Measurements from ENCODE around the gene ZNF773.
A peak's percentile ranks its signal among the peaks of the same experiment; 100 is the strongest.
"Not testable (repeated sequence)": the region's sequence is repeated elsewhere in the genome, so short reads cannot be mapped to it uniquely, and the experiment has no call there.

Gene ZNF773

DNA sequence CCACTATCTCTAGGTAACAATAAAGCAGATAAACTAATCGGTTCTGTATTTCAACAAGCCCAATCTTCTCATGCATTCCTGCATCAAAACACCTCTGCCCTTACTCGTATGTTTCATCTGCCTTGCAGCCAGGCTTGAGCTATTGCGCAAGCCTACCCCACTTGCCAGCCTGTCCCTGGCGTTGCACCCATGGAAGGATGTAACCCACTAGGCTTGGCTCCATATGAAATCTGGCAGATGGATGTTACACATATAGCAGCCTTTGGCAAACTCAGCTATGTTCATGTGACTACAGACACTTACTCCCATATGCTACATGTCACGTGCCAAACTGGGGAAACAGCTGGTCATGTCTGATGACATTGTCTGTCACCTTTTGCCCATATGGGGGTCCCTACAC is 15.5 kb downstream of the ZNF773 start:
- DNase-seq = no peak
- no peak overlapping the region for H3K4me2 ChIP-seq (ENCODE audit: low read depth, low read length)
- TF ChIP-seq, protein P1, sequence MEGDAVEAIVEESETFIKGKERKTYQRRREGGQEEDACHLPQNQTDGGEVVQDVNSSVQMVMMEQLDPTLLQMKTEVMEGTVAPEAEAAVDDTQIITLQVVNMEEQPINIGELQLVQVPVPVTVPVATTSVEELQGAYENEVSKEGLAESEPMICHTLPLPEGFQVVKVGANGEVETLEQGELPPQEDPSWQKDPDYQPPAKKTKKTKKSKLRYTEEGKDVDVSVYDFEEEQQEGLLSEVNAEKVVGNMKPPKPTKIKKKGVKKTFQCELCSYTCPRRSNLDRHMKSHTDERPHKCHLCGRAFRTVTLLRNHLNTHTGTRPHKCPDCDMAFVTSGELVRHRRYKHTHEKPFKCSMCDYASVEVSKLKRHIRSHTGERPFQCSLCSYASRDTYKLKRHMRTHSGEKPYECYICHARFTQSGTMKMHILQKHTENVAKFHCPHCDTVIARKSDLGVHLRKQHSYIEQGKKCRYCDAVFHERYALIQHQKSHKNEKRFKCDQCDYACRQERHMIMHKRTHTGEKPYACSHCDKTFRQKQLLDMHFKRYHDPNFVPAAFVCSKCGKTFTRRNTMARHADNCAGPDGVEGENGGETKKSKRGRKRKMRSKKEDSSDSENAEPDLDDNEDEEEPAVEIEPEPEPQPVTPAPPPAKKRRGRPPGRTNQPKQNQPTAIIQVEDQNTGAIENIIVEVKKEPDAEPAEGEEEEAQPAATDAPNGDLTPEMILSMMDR (IDR thresholded peaks at IDR 0.05; ENCODE audit: low read length) = no peak
- TF ChIP-seq EZH2phosphoT487 (IDR thresholded peaks at IDR 0.05; ENCODE audit: low read length) = no peak
- TF ChIP-seq EZH2 (optimal IDR thresholded peaks at IDR 0.05; ENCODE audit: low read depth, low read length) = no peak
- H3K9ac ChIP-seq (ENCODE audit: low read length) = no peak overlapping the region
- no peaks in the 10 kb centered on the region for H3K9me2 ChIP-seq (replicated peaks; ENCODE audit: insufficient read depth, low read length)
- H3K4me3 ChIP-seq (ENCODE audit: low read length) = no peak overlapping the region
- H3K9me3 ChIP-seq (replicated peaks; ENCODE audit: insufficient read depth, low read length) = no peaks in the 10 kb centered on the region
- H3K79me2 ChIP-seq (ENCODE audit: low read length) = no peaks in the 10 kb centered on the region
- H3F3A ChIP-seq (ENCODE audit: insufficient read depth, low read length) = no peaks in the 10 kb centered on the region
- H3K4me1 ChIP-seq (ENCODE audit: low read length) = no peaks in the 10 kb centered on the region
- H4K20me1 ChIP-seq (ENCODE audit: insufficient read depth, low read length) = no peaks in the 10 kb centered on the region
- no peak overlapping the region for H2AFZ ChIP-seq (ENCODE audit: low read length)
- no peaks in the 10 kb centered on the region for H3K36me3 ChIP-seq (replicated peaks; ENCODE audit: insufficient read depth, low read length)
- no peak overlapping the region for H3K27ac ChIP-seq (ENCODE audit: low read length)
- no peaks in the 10 kb centered on the region for H3K27me3 ChIP-seq (replicated peaks; ENCODE audit: insufficient read depth, low read length)

DNA sequence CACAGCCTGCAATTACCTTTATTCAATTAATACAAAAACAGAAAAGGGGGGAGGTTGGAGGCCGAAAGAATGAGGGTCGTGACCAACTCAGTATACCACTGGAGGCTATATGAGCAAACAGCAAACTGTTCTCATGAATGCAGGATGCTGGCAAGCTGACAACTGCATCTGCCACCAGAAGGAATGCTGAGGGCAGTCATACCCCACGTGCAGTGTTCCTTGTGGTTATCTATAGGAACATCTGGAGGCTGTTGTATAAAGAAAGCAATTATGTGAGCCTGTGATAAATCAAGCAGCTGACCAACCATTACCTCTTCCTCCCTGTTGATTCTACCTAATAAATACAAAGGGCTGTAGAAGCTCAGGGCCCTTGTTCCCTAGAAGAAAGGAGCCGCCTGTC is 18.3 kb downstream of the ZNF773 start:
- not testable (repeated sequence) for H3K27me3 ChIP-seq (replicated peaks; ENCODE audit: insufficient read depth, low read length); H3K36me3 ChIP-seq (replicated peaks; ENCODE audit: insufficient read depth, low read length); H3K79me2 ChIP-seq (ENCODE audit: low read length); H3K27ac ChIP-seq (ENCODE audit: low read length); DNase-seq; H4K20me1 ChIP-seq (ENCODE audit: insufficient read depth, low read length); H3K4me3 ChIP-seq (ENCODE audit: low read length); H2AFZ ChIP-seq (ENCODE audit: low read length); H3K4me2 ChIP-seq (ENCODE audit: low read depth, low read length); H3F3A ChIP-seq (ENCODE audit: insufficient read depth, low read length); H3K9me2 ChIP-seq (replicated peaks; ENCODE audit: insufficient read depth, low read length); H3K4me1 ChIP-seq (ENCODE audit: low read length); H3K9ac ChIP-seq (ENCODE audit: low read length); H3K9me3 ChIP-seq (replicated peaks; ENCODE audit: insufficient read depth, low read length)

DNA sequence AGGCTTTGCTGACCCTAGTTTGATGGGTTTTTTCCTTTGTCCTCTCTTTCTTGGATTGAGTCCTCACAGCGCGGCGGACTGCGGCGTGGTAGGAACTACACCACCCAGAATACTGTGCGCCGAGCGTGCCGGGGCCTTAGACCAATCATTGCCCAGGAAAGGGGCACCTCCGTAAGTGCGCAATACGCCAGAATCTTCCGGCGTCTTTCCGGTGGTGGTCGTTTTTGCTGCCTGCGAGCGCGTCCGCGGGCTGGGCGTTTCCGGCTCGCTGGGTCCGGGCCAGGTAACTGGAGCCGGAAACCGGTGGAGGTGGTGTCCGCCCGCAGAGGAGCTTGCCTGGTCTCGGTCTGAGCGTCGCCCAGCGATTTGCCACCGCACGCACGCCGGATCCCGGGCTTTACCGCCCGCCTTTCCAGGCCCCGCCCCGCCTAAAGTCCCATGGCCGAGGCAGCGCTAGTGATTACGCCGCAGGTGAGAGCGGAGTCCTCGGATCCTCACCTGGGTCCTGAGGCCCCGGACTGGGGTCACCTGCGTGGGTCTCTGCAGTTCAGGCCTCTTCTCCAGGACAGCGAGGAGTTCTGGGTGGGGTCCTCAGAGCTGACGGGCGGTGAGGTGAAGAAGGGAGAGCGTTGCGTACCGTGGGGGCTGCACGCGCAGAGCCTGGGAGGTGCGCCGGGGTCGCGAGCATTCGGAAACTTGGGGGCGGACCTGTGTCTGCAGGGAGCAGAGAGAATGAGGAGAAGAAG is 27.6 kb downstream of the ZNF773 start, which contains the start of gene ZNF549:
ZNF549 (plus strand) TSS at position 221 of the 746 bp plus-strand sequence; CDS start at position 439, 218 bp downstream.
- Histone ChIP-seq H3K36me3 (replicated peaks; ENCODE audit: insufficient read depth, low read length) (no peaks in the 10 kb centered on the region), H3F3A (ENCODE audit: insufficient read depth, low read length) (no peaks in the 10 kb centered on the region), H3K79me2 (ENCODE audit: low read length) (no peaks in the 10 kb centered on the region)

More for the DNA sequence above, 27.6 kb downstream of the ZNF773 start, which contains the start of gene ZNF549:
- TF ChIP-seq EZH2 (optimal IDR thresholded peaks at IDR 0.05; ENCODE audit: low read depth, low read length) (no peak), EZH2phosphoT487 (IDR thresholded peaks at IDR 0.05; ENCODE audit: low read length) (no peak)
- TF ChIP-seq, protein P1 (IDR thresholded peaks at IDR 0.05; ENCODE audit: low read length) = no peak
- Histone ChIP-seq H4K20me1 (ENCODE audit: insufficient read depth, low read length) (no peaks in the 10 kb centered on the region), H3K9me3 (replicated peaks; ENCODE audit: insufficient read depth, low read length) (no peaks in the 10 kb centered on the region; the same call in 1 of the 2 replicates), H3K27me3 (replicated peaks; ENCODE audit: insufficient read depth, low read length) (no peaks in the 10 kb centered on the region), H3K4me1 (ENCODE audit: low read length) (no peaks in the 10 kb centered on the region), H3K27ac (ENCODE audit: low read length) (no peak within 1 kb of the TSS), H3K9me2 (replicated peaks; ENCODE audit: insufficient read depth, low read length) (no peaks in the 10 kb centered on the region), H3K9ac (ENCODE audit: low read length) (no peak within 1 kb of the TSS), H2AFZ (ENCODE audit: low read length) (peak within 1 kb of the TSS; percentile 48; the same call in 1 of the 2 replicates), H3K4me2 (ENCODE audit: low read depth, low read length) (peak within 1 kb of the TSS; percentile 21; the same call in 1 of the 2 replicates), H3K4me3 (ENCODE audit: low read length) (peak within 1 kb of the TSS; percentile 42; the same call in 1 of the 2 replicates)
- DNase-seq = peak; percentile 63

Measured in MM.1S (cell line).